T-helper 1 cell treated with Interleukin-12 subunit alpha and Interleukin-12 subunit beta and Interleukin-4 antibody, amounts not matched to agents 30 μg/mL and 1 μg/mL, for 36 hours (primary cell): ENCODE measurements around the gene KRT24.

Experiments used
- H3K27ac Mint-ChIP-seq: one replicate; pipeline ENCODE4 v1.8.0; 2021; ENCODE audit warnings: mild to moderate bottlenecking, mixed read lengths
- H3K27me3 Mint-ChIP-seq: one replicate; pipeline ENCODE4 v1.8.0; 2021; ENCODE audit warnings: low read depth, mixed read lengths
- H3K36me3 Mint-ChIP-seq: one replicate; pipeline ENCODE4 v1.8.0; 2021; ENCODE audit warnings: low read depth, mixed read lengths
- H3K4me1 Mint-ChIP-seq: one replicate; pipeline ENCODE4 v1.8.0; 2021; ENCODE audit warnings: low read depth, mixed read lengths
- H3K4me3 Mint-ChIP-seq: one replicate; pipeline ENCODE4 v1.8.0; 2021; ENCODE audit warnings: mild to moderate bottlenecking, moderate library complexity, mixed read lengths
- H3K9me3 Mint-ChIP-seq: one replicate; pipeline ENCODE4 v1.8.0; 2021; ENCODE audit warnings: mixed read lengths

KRT24 gene

GRCh38 chr17:40714473-40714872 lies 10.9 kb upstream of the KRT24 start:
- peaks cover 17% of the 10 kb centered on the region for H3K27me3 Mint-ChIP-seq
- no peaks in the 10 kb centered on the region for H3K9me3 Mint-ChIP-seq
- no peak overlapping the region for H3K4me3 Mint-ChIP-seq
- no peaks in the 10 kb centered on the region for H3K4me1 Mint-ChIP-seq
- no peaks in the 10 kb centered on the region for H3K36me3 Mint-ChIP-seq
- H3K27ac Mint-ChIP-seq, result no peak overlapping the region

- no peak overlapping the region for H3K4me3 Mint-ChIP-seq
- H3K36me3 Mint-ChIP-seq, result no peaks in the 10 kb centered on the region
- no peak overlapping the region for H3K27ac Mint-ChIP-seq
- no peaks in the 10 kb centered on the region for H3K9me3 Mint-ChIP-seq
- H3K4me1 Mint-ChIP-seq, result no peaks in the 10 kb centered on the region
- peaks cover 19% of the 10 kb centered on the region for H3K27me3 Mint-ChIP-seq
These were observed 4.2 kb upstream of the KRT24 start for GRCh38 chr17:40707745-40708144.

GRCh38 chr17:40705584-40705983 lies 2.0 kb upstream of the KRT24 start:
- Mint-ChIP-seq H3K4me1 (no peaks in the 10 kb centered on the region), H3K27ac (no peak overlapping the region), H3K36me3 (no peaks in the 10 kb centered on the region), H3K27me3 (peaks cover 15% of the 10 kb centered on the region), H3K9me3 (no peaks in the 10 kb centered on the region), H3K4me3 (no peak overlapping the region)

- peaks cover 27% of the 10 kb centered on the region for H3K27me3 Mint-ChIP-seq
- no peaks in the 10 kb centered on the region for H3K36me3 Mint-ChIP-seq
- no peak overlapping the region for H3K4me3 Mint-ChIP-seq
- no peaks in the 10 kb centered on the region for H3K9me3 Mint-ChIP-seq
- H3K27ac Mint-ChIP-seq, result no peak overlapping the region
- no peaks in the 10 kb centered on the region for H3K4me1 Mint-ChIP-seq
These were observed 1.3 kb downstream of the KRT24 start for GRCh38 chr17:40702271-40702670.

GRCh38 chr17:40699853-40700252 lies 3.7 kb downstream of the KRT24 start:
- no peak overlapping the region for H3K27ac Mint-ChIP-seq
- H3K36me3 Mint-ChIP-seq, result no peaks in the 10 kb centered on the region

GRCh38 chr17:40699371-40699770 lies 4.2 kb downstream of the KRT24 start:
- Mint-ChIP-seq H3K4me3 (no peak overlapping the region), H3K27me3 (peaks cover 25% of the 10 kb centered on the region), H3K36me3 (no peaks in the 10 kb centered on the region), H3K4me1 (no peaks in the 10 kb centered on the region), H3K27ac (no peak overlapping the region), H3K9me3 (no peaks in the 10 kb centered on the region)

More at GRCh38 chr17:40699853-40700252, 3.7 kb downstream of the KRT24 start:
- H3K9me3 Mint-ChIP-seq, result no peaks in the 10 kb centered on the region
- H3K27me3 Mint-ChIP-seq, result peaks cover 27% of the 10 kb centered on the region
- H3K4me3 Mint-ChIP-seq, result no peak overlapping the region
- no peaks in the 10 kb centered on the region for H3K4me1 Mint-ChIP-seq

- Mint-ChIP-seq H3K9me3 (no peaks in the 10 kb centered on the region), H3K27me3 (peaks cover 34% of the 10 kb centered on the region), H3K27ac (no peak overlapping the region), H3K4me3 (no peak overlapping the region), H3K4me1 (no peaks in the 10 kb centered on the region), H3K36me3 (no peaks in the 10 kb centered on the region)
These were observed 6.3 kb downstream of the KRT24 start for GRCh38 chr17:40697297-40697696.

- Mint-ChIP-seq H3K4me3 (no peak overlapping the region), H3K4me1 (no peaks in the 10 kb centered on the region), H3K36me3 (no peaks in the 10 kb centered on the region), H3K27me3 (peaks cover 39% of the 10 kb centered on the region), H3K27ac (no peak overlapping the region), H3K9me3 (no peaks in the 10 kb centered on the region)
These were observed 6.9 kb downstream of the KRT24 start for GRCh38 chr17:40696651-40697072.

GRCh38 chr17:40695874-40696472 lies 7.6 kb downstream of the KRT24 start:
- H3K4me3 Mint-ChIP-seq, result no peak overlapping the region
- no peaks in the 10 kb centered on the region for H3K4me1 Mint-ChIP-seq
- no peak overlapping the region for H3K27ac Mint-ChIP-seq
- H3K27me3 Mint-ChIP-seq, result peaks cover 43% of the 10 kb centered on the region
- no peaks in the 10 kb centered on the region for H3K36me3 Mint-ChIP-seq
- H3K9me3 Mint-ChIP-seq, result no peaks in the 10 kb centered on the region

- Mint-ChIP-seq H3K27ac (no peak overlapping the region), H3K36me3 (no peaks in the 10 kb centered on the region), H3K4me3 (no peak overlapping the region), H3K4me1 (no peaks in the 10 kb centered on the region), H3K27me3 (peaks cover 53% of the 10 kb centered on the region), H3K9me3 (no peaks in the 10 kb centered on the region)
These were observed 9.0 kb downstream of the KRT24 start for GRCh38 chr17:40694584-40694983.

GRCh38 chr17:40687106-40687505 lies 16.4 kb downstream of the KRT24 start:
- H3K27ac Mint-ChIP-seq, result no peak overlapping the region
- no peaks in the 10 kb centered on the region for H3K36me3 Mint-ChIP-seq
- no peak overlapping the region for H3K4me3 Mint-ChIP-seq
- no peaks in the 10 kb centered on the region for H3K4me1 Mint-ChIP-seq
- H3K9me3 Mint-ChIP-seq, result no peaks in the 10 kb centered on the region
- peaks cover 38% of the 10 kb centered on the region for H3K27me3 Mint-ChIP-seq

- no peak overlapping the region for H3K4me3 Mint-ChIP-seq
- no peaks in the 10 kb centered on the region for H3K4me1 Mint-ChIP-seq
These were observed 17.4 kb downstream of the KRT24 start for GRCh38 chr17:40686192-40686591.

GRCh38 chr17:40680998-40681397 lies 22.6 kb downstream of the KRT24 start:
- peaks cover 59% of the 10 kb centered on the region for H3K27me3 Mint-ChIP-seq
- H3K27ac Mint-ChIP-seq, result no peak overlapping the region
- H3K4me3 Mint-ChIP-seq, result no peak overlapping the region
- H3K4me1 Mint-ChIP-seq, result peaks cover 4% of the 10 kb centered on the region
- no peaks in the 10 kb centered on the region for H3K9me3 Mint-ChIP-seq
- H3K36me3 Mint-ChIP-seq, result no peaks in the 10 kb centered on the region

More at GRCh38 chr17:40686192-40686591, 17.4 kb downstream of the KRT24 start:
- Mint-ChIP-seq H3K27me3 (peaks cover 37% of the 10 kb centered on the region), H3K36me3 (no peaks in the 10 kb centered on the region), H3K9me3 (no peaks in the 10 kb centered on the region), H3K27ac (no peak overlapping the region)

GRCh38 chr17:40679523-40679907 lies 24.0 kb downstream of the KRT24 start:
- Mint-ChIP-seq H3K27ac (no peak overlapping the region), H3K27me3 (peaks cover 70% of the 10 kb centered on the region), H3K9me3 (no peaks in the 10 kb centered on the region), H3K4me1 (peaks cover 4% of the 10 kb centered on the region), H3K4me3 (no peak overlapping the region), H3K36me3 (no peaks in the 10 kb centered on the region)

GRCh38 chr17:40678902-40679522 lies 24.5 kb downstream of the KRT24 start:
- H3K36me3 Mint-ChIP-seq, result no peaks in the 10 kb centered on the region
- H3K27me3 Mint-ChIP-seq, result peaks cover 74% of the 10 kb centered on the region
- H3K4me1 Mint-ChIP-seq, result peaks cover 4% of the 10 kb centered on the region
- no peaks in the 10 kb centered on the region for H3K9me3 Mint-ChIP-seq
- H3K27ac Mint-ChIP-seq, result no peak overlapping the region
- no peak overlapping the region for H3K4me3 Mint-ChIP-seq
